KMS-11 (cell line): ENCODE data around the gene PIP4K2C.
"Not testable (repeated sequence)": the region's sequence is repeated elsewhere in the genome, so short reads cannot be mapped to it uniquely, and the experiment has no call there.

Experiments
- H2AFZ ChIP-seq: fragments of 200-600 bp; sonication (generic); 2 replicates; pipeline ENCODE4 v1.6.1; 2016; ENCODE audit warnings: antibody characterized with exemption, mixed run types, low read depth
- H3K27ac ChIP-seq: fragments of 200-600 bp; sonication (generic); 2 replicates; pipeline ENCODE4 v1.6.1; 2016; ENCODE audit warnings: mild to moderate bottlenecking, mixed run types
- H3K27me3 ChIP-seq: fragments of 200-600 bp; sonication (generic); 2 replicates; pipeline ENCODE4 v1.6.1; 2017; ENCODE audit warnings: mild to moderate bottlenecking, low read depth, mixed run types, moderate library complexity; ENCODE audit not compliant: insufficient read depth
- H3K36me3 ChIP-seq: fragments of 200-600 bp; sonication (generic); 2 replicates; pipeline ENCODE4 v1.6.1; 2017; ENCODE audit warnings: mild to moderate bottlenecking, mixed run types; ENCODE audit not compliant: insufficient read depth
- H3K4me1 ChIP-seq: fragments of 200-600 bp; sonication (generic); 2 replicates; pipeline ENCODE4 v1.6.1; 2016; ENCODE audit warnings: mild to moderate bottlenecking, low read depth, mixed run types; ENCODE audit not compliant: poor library complexity, severe bottlenecking
- H3K4me2 ChIP-seq: fragments of 200-600 bp; sonication (generic); 2 replicates; pipeline ENCODE4 v1.7.0; 2016; ENCODE audit warnings: mild to moderate bottlenecking, mixed run types
- H3K4me3 ChIP-seq: fragments of 200-600 bp; sonication (generic); IDR thresholded peaks from 2 replicates; pipeline ENCODE4 v1.6.1; 2017; ENCODE audit warnings: low read depth, low read length, mixed read lengths; ENCODE audit not compliant: insufficient read depth
- H3K79me2 ChIP-seq: fragments of 200-600 bp; sonication (generic); 2 replicates; pipeline ENCODE4 v1.6.1; 2016; ENCODE audit warnings: low read depth, mixed run types; ENCODE audit not compliant: insufficient read depth
- H3K9ac ChIP-seq: fragments of 200-600 bp; sonication (generic); 2 replicates; pipeline ENCODE4 v1.6.1; 2016; ENCODE audit warnings: mild to moderate bottlenecking, mixed run types
- H4K20me1 ChIP-seq: fragments of 200-600 bp; sonication (generic); 2 replicates; pipeline ENCODE4 v1.6.1; 2016; ENCODE audit warnings: mild to moderate bottlenecking, mixed run types; ENCODE audit not compliant: insufficient read depth
- CTCF ChIP-seq: fragments of 200-600 bp; sonication (generic); conservative IDR thresholded peaks from 2 replicates; pipeline ENCODE4 v1.6.1; 2017; ENCODE audit warnings: low read depth, mild to moderate bottlenecking, antibody characterized with exemption, low read length, moderate library complexity, mixed read lengths

PIP4K2C gene

GRCh38 chr12:57585156-57585555, 5.8 kb upstream of the PIP4K2C start:
- Histone ChIP-seq H3K9ac (no peak overlapping the region), H3K36me3 (no peaks in the 10 kb centered on the region), H2AFZ (no peak overlapping the region), H4K20me1 (no peaks in the 10 kb centered on the region), H3K4me2 (no peak overlapping the region), H3K27me3 (no peaks in the 10 kb centered on the region; the same call in 1 of the 2 replicates), H3K4me1 (peaks cover 9% of the 10 kb centered on the region), H3K4me3 (no peak overlapping the region), H3K27ac (no peak overlapping the region), H3K79me2 (no peaks in the 10 kb centered on the region)
- no peak for TF ChIP-seq CTCF

- no peak for TF ChIP-seq CTCF
- H3K27ac ChIP-seq, result no peak overlapping the region
- H3K27me3 ChIP-seq, result no peaks in the 10 kb centered on the region; the same call in 1 of the 2 replicates
- H4K20me1 ChIP-seq, result no peaks in the 10 kb centered on the region
- H3K79me2 ChIP-seq, result no peaks in the 10 kb centered on the region
- H3K4me3 ChIP-seq, result no peak overlapping the region
- H3K4me1 ChIP-seq, result peaks cover 15% of the 10 kb centered on the region
- no peak overlapping the region for H3K9ac ChIP-seq
- H3K4me2 ChIP-seq, result no peak overlapping the region
- no peak overlapping the region for H2AFZ ChIP-seq
- H3K36me3 ChIP-seq, result no peaks in the 10 kb centered on the region
Measured at GRCh38 chr12:57586128-57586527, 4.9 kb upstream of the PIP4K2C start.

GRCh38 chr12:57586832-57587429, 4.1 kb upstream of the PIP4K2C start:
- Histone ChIP-seq H3K9ac (no peak overlapping the region), H3K4me2 (no peak overlapping the region), H3K4me1 (peaks cover 20% of the 10 kb centered on the region), H3K79me2 (peaks cover 8% of the 10 kb centered on the region; the same call in 1 of the 2 replicates), H3K27ac (no peak overlapping the region), H3K27me3 (no peaks in the 10 kb centered on the region; the same call in 1 of the 2 replicates), H3K4me3 (no peak overlapping the region), H2AFZ (no peak overlapping the region), H4K20me1 (no peaks in the 10 kb centered on the region), H3K36me3 (no peaks in the 10 kb centered on the region)
- TF ChIP-seq CTCF, result no peak

- not testable (repeated sequence) for H2AFZ ChIP-seq
- peaks cover 18% of the 10 kb centered on the region; the same call in 1 of the 2 replicates for H3K79me2 ChIP-seq
Measured at GRCh38 chr12:57588951-57589610, 1.9 kb upstream of the PIP4K2C start.

GRCh38 chr12:57590479-57590863, 521 bp upstream of the PIP4K2C start:
- H3K79me2 ChIP-seq, result peaks cover 18% of the 10 kb centered on the region; the same call in 1 of the 2 replicates
- H3K4me3 ChIP-seq, result peak overlapping the region; percentile 57
- H3K27me3 ChIP-seq, result no peaks in the 10 kb centered on the region; the same call in 1 of the 2 replicates
- H3K4me2 ChIP-seq, result peak overlapping the region; percentile 96
- H3K9ac ChIP-seq, result peak overlapping the region; percentile 53
- peaks cover 27% of the 10 kb centered on the region for H3K4me1 ChIP-seq
- no peaks in the 10 kb centered on the region for H4K20me1 ChIP-seq
- TF ChIP-seq CTCF, result no peak
- H3K27ac ChIP-seq, result 0 out of 2 replicates have a peak overlapping the region, but pooled peaks have one; percentile 2
- no peaks in the 10 kb centered on the region for H3K36me3 ChIP-seq
- H2AFZ ChIP-seq, result peak overlapping the region; percentile 76

More at GRCh38 chr12:57588951-57589610, 1.9 kb upstream of the PIP4K2C start:
- not testable (repeated sequence) for H4K20me1 ChIP-seq, H3K27me3 ChIP-seq, H3K27ac ChIP-seq, H3K36me3 ChIP-seq, H3K4me3 ChIP-seq, H3K4me2 ChIP-seq, H3K9ac ChIP-seq
- peaks cover 27% of the 10 kb centered on the region for H3K4me1 ChIP-seq
